Stimulated activated CD8-positive, alpha-beta memory T cell treated with anti-CD3 and anti-CD28 coated beads, Interleukin-12 subunit alpha, Interleukin-12 subunit beta, amount 100 ng/mL, for 4 hours (primary cell): ENCODE data around the gene GFRA1.
"Not testable (repeated sequence)": the region's sequence is repeated elsewhere in the genome, so short reads cannot be mapped to it uniquely, and the experiment has no call there.

ENCODE experiments used
- DNase-seq: peaks from one replicate; pipeline ENCODE4 v3.0.0-alpha.2; 2020; ENCODE audit warnings: low read depth

GFRA1 gene

DNA sequence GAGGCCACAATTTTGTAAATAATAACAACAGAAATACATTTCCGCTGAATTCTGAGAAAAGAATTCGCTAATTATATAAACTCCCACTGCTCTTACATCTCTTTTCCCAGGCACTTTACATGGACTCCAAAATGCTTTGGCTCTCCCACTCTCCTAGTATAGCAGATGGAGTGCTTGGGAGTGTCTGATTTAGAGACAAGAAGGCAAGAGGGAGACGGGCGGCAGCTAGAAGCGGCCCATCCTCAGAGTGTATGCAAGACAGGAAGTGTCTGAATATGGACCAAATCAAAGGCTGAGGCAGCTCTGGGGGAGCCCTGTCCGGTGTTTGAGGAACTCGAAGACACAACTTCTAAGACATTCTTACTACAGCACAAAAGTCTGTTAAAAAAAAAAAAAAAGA, 212.1 kb downstream of the GFRA1 start:
- DNase-seq: no peak

DNA sequence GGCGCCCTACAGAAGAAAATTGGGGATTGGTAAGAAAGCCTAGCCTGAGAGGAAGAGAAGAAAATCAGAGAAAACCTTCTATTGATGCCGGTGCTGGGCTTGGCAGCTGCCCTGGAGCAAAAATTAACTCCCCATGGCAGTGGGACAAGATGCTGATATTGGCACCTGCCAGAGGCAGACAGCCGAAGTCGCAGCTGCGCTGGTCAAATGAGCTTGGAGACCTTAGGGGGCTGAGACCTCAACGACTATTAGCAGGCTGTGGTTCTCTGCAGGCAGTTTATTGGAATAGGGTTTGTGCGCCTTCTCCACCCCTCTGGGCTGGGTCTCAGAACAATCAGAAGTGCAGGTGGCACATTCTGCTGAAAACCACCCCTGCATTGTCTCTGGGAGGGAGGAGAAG, 213.7 kb downstream of the GFRA1 start:
- DNase-seq: no peak

DNA sequence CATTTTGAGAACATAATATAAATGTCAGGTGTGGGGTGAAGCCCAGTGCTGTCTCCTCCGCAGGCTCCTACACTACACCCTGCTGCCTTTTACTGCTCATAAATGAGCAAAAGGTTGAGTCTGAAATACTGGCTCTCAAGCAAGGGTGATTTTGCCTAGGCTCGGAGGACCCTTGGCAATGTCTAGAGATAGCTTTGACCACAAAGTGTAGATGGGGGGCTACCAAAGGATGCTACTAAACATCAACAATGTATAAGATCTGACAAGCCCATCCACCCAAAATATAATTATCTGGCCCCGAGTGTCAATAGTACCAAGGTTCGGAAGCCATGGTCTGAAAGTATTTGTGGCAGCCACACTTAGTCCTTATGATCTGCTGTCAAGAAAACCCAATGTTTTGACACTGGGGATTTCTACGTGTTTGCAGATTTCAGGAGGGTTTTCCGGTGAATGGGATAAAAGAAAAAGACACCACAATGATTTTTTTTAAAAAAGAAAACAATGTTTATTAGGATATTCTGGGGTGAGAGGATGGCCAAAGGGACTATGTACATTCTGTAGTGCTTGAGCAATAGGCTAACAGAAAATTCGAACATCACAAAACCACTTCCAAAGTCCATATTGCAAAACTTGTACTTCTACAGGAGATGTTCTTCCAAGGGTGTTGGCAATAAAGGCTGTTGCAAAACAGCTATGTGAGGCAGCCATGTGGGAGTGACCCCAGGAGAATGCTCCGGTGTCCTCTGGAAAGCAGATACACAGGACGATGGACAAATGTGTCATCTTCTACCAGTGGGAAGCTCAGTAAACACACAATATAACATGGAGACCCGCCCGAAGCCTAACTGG, 216.3 kb downstream of the GFRA1 start:
- DNase-seq: no peak

DNA sequence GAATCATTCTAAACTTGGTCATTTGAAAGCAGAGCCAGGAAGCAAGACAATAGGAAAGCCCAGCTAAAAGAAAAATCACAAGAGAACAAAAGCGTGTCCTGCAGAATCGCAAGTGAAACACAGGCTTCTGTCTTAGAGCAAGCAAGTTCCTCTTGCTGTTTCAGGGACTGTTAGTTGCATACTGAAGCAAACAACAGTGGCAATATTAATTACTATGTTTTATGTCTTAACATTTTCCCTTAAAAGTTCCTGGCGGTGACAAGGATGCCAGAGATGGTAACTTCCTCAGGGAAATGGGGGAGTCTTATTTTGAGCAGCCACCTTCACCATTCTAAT, 217.1 kb downstream of the GFRA1 start:
- DNase-seq: no peak

DNA sequence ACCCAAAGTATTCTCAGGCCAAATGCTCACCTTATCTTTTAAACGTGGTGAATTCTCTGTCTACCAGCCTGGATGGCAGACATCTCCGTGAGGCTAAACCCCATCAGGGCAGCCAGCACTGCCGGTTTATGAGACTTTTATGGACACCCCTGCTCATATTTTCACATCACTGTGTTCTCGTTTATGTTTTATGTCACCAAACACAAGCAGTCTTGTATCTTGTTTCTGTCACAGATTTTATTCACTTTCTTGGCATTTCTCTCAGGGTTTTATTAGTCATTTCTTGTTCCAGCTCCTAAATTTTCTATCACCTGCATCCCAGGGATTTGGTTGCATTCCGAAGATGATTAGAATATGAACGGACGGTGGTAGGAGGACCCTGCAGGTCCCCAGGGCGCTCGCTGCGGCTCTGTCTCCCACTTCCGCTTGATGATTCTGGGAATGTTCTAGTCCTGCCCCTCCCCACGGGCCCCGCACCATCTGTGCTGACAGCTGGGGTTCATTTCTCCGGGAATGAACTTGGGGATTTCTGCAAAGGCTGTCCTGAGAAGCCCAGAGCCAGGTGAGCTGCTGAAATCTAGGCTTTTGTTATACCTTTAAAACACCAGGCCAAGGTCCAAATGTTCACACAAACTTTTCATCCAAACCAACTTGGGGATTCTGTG, 217.6 kb downstream of the GFRA1 start:
- no peak for DNase-seq

DNA sequence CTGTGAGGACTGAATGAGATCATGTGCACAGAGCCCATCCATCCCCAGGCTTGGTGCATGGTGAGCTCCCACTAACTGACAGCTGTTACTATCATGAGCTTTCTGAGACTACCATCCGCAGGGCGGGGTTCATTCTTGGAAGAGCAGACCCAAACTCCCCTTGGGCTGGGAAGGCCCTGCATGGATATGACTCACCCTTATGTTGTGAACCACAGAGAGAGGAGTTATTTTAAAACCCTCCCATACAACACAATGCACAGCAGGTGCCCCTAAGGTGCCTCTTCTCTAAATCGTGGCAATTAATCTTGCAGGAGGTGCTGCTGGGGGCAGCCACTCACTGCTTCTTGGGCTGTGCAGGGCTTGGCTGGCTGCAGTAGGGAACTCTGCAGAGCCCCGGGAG, 219.1 kb downstream of the GFRA1 start:
- DNase-seq: no peak

DNA sequence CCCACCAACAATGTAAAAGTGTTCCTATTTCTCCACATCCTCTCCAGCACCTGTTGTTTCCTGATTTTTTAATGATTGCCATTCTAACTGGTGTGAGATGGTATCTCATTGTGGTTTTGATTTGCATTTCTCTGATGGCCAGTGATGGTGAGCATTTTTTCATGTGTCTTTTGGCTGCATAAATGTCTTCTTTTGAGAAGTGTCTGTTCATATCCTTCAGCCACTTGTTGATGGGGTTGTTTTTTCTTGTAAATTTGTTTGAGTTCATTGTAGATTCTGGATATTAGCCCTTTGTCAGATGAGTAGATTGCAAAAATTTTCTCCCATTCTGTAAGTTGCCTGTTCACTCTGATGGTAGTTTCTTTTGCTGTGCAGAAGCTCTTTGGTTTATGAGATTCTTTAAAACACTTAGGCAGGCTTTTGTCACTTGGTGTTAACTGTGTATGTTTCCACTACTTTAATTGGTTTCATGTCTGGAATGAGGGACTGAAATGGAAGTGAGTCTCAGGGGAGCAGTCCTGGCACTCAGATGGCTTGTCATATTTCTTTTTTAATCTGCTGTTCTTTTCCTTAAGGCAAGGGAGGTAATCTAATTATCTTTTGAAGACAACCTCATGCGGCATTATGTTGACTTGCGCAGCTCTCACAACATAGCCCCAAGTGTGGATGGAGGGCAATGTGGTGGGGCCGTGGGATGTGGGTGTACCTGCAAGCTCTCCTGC, 219.8 kb downstream of the GFRA1 start:
- not testable (repeated sequence) for DNase-seq

DNA sequence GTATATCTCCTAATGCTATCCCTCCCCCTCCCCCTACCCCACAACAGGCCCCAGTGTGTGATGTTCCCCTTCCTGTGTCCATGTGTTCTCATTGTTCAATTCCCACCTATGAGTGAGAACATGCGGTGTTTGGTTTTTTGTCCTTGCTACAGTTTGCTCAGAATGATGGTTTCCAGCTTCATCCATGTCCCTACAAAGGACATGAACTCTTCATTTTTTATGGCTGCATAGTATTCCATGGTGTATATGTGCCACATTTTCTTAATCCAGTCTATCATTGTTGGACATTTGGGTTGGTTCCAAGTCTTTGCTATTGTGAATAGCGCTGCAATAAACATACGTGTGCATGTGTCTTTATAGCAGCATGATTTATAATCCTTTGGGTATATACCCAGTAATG, 220.5 kb downstream of the GFRA1 start:
- DNase-seq: not testable (repeated sequence)

DNA sequence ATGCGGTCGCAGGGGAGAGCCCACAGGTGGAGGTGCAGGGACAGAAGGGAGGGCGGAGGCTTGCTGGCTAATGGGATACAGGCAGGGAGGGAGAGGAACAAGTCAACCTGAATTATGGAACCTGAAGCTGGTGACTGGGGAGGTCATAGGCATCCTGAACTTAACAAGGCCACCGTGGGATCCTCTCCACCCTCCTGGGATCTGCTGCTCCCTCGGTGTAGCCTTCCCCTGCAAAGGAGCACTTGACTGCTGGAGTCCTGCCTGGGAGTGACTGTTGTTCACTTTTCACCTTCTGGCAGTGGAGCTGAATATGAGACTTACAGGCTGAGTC, 223.1 kb downstream of the GFRA1 start:
- no peak for DNase-seq

DNA sequence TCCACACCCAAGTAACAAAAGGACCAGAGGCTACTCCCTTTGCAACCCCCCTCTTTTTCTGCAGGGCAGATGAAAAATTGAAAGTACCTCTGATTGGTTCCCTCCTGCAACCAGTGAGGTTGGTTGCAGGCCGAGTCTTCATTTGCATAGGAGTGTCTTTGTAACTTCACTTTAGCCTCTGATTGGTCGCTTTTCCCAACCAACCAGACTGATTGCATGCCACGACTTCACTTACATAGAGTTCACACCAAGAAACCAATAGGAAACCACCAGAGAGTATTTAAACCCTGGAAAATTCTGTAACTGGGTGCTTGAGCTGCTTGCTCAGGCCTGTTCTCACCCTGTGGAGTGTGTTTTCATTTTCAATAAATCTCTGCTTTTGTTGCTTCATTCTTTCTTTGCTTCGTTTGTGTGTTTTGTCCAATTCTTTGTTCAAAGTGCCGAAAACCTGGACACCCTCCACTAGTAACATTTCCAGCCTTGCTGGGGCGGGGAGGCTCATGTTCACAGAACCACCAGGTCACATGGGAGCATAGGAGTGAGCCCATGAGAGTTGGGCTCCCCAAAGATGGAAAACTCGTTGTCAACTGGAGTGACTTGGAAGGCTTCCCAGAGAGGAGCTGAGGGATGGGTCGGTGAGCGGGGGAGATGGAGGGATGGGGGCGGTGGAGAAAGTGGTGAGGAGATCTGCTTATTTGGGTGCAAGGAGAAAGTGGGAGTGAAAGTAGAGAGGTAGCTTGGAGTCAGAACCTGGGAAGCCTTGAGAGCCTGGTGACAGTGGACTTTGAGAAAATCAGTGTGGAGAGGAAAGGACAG, 223.6 kb downstream of the GFRA1 start:
- no peak for DNase-seq

DNA sequence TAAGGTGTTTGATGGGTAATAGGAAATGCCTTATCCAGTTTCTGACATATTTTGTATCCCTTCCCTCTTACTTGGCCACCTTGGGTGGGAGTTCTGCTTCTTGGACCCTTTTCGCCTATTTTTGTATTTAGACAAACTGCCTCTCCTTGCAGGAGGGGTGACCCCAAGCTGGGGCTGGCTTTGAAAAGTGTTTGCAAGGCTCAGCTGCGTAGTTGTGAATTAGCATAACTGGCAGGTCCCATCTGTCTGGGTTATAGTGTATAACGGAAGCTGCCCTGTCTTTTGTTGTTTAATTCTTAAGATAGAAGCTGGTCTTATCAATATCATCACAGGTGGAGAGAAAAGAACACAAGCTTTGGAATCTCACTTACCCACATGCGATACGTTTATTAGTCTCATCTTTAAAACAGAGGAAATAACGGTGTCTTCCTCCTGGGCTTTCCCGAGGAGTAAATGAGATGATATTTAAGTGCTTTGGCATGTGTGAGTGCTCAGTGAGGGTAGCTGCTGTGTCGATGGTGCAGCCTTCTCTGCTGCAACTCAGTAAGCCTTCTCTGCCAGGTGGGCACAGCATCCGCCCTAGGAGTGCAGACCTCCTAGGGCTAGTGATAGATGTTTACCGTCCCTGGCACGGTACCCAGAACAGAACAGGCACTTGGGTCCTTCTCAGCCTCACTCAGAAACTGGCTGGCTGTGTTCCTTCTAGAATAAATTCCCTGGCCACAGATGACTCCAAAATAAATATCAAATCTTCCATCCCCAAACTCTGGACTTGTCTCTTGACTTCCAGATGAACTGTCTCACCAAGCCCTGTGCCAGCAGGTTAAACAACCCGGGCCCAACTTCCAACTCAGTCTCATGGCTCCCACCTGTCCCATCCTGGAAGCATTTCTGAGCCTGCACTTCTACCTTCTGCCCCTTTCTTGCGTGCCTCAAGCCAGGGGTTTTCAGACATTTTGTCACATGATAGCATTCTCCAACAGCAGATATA, 227.3 kb downstream of the GFRA1 start:
- DNase-seq: no peak

DNA sequence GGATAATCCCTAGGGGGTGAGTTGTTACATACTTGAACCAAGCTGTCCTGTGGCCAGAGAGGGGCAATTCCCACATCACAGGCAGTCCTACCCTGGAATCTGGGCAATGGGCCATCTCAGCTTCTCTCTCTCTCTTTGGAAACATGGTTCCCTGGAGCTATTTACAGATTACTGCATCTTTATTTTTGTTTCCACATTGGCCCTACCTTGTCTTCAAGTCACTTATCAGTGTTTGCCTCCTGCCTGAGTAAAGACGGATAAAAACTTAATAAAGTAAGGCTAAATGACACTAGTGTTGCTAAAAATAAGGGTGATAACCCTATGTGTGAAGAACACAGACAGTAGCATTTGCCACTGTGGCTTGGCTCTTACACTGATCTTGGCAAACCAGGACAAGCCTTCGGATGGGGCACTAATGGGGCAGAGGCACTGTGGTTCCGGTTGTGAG, 228.2 kb downstream of the GFRA1 start:
- no peak for DNase-seq

DNA sequence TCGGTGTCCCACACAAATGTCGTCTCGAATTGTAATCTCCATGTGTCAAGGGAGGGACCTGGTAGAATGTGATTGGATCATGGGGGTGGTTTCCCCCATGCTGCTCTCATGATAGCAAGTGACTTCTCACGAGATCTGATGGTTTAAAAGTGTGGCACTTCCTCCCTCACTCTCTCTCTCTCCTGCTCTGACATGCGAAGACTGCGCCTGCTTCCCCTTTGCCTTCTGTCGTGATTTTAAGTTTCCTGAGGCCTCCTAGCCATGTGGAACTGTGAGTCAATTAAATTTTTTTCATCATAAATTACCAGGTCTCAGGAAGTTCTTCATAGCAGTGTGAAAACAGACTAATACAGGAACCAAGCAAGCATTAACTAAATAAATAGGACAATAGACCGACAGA, 229.1 kb downstream of the GFRA1 start:
- no peak for DNase-seq

DNA sequence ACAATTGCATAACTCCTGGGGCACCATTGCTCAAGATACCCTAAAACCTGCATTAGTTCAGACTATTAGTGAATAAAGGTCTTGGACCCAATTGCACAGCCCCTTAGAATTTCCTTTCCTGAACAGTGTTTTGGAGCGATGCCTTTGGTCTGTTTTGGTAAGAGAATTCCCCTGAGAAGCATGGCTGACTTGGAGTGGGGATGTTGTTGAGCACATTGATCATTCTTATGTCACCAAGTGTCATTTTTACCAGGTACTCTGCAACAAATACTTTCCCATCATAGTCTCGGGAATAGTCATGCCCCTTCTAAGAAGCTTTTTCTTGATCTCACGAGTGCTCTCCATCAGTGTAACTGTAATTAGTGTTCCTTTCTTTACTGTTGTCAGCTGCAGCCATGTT, 229.7 kb downstream of the GFRA1 start:
- no peak for DNase-seq

DNA sequence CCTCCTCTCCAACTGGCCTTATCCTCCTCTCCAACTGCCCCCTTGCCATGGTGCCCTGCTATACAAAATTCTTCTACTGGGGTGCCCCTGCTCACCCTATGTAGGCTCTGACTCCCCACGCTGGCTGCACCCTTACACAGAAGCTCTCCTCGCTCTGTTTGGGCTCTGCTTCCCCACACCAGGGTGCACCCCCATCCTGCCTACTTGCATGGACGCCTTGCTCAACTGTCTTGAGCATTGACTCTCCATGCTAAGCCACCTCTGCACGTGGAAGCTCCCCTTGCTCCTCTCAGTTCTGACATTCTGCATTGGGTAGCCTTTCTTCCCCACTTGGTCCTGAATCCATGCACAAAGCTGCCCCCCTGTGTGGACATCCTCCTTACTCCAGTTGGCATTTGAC, 231.1 kb downstream of the GFRA1 start:
- no peak for DNase-seq

DNA sequence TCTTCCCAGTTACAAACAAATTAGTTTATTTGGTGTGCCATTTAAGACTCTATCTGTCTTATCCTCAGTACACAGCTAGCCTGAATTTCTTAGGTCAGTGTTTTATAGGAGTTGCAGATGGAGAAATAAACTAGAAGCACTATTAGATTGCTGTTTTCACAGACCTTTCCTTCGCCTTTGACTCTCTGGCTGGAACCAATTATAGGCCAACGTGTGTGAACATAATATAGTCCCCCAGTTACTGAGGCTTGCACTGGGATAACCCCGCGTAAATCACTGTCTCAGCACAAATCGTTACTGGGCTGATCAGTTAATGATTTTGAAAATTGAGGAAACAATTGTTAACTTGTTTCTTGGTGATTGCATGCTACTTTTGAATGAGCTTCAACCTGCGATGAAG, 233.4 kb downstream of the GFRA1 start:
- no peak for DNase-seq

DNA sequence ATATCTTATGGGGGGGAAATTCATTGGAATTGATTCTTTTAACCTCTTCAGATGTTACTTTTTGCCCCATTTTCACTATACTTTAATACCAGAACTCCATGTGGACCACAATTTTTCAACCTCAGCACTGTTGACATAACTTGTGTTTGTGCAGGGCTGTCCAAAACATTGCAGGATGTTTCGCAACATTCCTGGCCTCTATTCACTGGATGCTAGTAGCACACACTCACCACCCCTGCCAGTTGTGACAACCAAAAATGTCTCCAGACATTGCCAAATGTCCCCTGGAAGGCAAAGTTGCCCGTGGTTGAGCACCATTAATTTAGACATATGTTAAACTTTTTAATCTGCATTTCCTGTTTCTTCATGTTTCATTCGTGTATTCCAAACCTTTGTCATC, 234.7 kb downstream of the GFRA1 start:
- no peak for DNase-seq

DNA sequence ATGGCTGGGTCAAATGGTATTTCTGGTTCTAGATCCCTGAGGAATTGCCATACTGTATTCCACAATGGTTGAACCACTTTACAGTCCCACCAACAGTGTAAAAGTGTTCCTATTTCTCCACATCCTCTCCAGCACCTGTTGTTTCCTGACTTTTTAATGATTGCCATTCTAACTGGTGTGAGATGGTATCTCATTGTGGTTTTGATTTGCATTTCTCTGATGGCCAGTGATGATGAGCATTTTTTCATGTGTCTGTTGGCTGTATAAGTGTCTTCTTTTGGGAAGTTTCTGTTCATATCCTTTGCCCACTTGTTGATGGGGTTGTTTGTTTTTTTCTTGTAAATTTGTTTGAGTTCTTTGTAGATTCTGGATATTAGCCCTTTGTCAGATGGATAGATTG, 237.6 kb downstream of the GFRA1 start:
- not testable (repeated sequence) for DNase-seq

DNA sequence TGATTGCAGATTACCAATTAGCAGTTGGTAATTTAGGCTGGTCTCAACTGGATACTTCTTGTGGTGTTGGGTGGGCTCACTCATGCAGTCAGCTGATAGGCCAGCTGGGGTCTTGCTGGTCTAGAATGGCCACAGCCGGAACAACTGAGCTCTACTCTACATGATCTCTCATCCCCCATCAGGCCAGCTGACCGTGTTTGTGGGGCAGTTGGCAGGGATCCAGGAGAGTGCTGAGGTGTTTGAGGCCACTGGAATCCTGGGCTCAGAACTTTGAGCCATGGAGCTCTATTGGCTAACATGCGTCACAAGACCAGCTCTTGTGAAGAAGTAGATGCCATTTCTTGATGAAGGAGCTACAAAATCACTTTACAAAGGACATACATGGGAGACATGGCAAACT, 242.4 kb downstream of the GFRA1 start:
- DNase-seq: no peak

DNA sequence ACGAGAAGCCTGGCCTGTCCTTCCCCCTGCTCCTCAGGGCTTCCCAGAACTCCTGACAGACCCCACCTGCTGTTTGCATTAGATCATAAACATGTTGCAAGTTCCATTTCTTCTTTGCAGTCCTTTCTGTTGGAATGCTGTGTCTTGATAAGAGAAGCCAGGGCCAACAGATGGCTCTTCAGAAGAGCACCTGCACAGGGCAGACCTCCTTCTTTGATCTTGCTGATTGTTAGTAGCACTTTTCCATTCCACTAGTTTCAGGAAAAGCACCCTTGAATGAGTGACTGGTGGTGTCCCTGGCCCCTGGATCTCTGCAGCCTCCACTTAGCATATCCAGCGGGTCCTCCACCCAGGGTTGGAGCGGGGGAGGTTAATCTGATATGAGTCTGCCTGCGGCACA, 243.2 kb downstream of the GFRA1 start:
- no peak for DNase-seq

DNA sequence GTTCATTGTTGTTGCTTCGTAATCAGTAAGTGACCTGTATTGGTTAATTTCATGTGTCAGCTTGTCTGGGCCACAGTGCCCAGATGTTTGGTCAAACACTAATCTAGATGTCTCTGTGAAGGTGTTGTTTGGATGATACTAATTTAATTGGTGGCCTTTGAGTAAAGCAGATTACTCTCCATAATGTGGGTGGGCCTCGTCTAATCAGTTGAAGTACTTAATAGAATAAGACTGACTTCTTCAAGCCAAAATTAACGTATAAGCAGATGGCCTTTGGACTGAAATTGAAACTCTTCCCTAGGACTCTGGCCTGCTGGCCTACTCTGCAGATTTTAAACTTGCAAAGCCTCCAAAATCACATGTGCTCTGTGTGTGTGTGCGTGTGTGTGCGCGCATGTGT, 245.7 kb downstream of the GFRA1 start:
- no peak for DNase-seq
